Subcutaneous adipose tissue (tissue), 4 donors: ENCODE measurements around the gene ADCY7. TPM values are rescaled to one million over a fixed set of nuclear protein-coding genes. Genes with fewer than 3 reads are reported as not detected.

Source experiments
- CTCF ChIP-seq: fragments of 450-650 bp; IDR thresholded peaks from one replicate; pipeline ENCODE4 v1.5.1; 2016; ENCODE audit warnings: low read depth, mild to moderate bottlenecking, control low read depth, antibody characterized with exemption, moderate library complexity
- total RNA-seq, 4 donors: library from RNA; depleted of rRNA; stranded (reverse); fragments of >200 nt; gene quantifications; one replicate each; pipeline ENCODE4 v1.1.0, GENCODE V29; 2016

Gene ADCY7
- total RNA-seq, 4 donors from 2014 or later: 16.6 to 42.3 (median 29.1) TPM

DNA sequence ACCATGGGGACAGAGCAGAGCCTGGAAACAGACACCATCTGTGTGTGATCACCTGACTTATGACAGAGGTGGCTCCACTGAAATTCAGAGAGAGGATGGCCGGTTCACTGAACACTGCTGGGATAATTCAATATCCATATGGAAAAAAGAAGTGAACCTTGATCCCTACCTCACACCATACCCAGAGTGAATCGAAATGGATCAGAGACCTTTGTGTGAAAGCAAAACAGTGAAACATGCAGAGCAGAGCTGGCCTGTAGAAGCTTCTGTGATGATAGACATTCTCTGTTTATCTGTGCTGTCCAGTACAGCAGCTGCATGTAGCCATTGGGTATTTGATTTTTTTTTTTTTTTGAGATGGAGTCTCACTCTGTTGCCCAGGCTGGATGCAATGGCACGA, 20.3 kb downstream of the ADCY7 start:
- no peak for TF ChIP-seq CTCF

DNA sequence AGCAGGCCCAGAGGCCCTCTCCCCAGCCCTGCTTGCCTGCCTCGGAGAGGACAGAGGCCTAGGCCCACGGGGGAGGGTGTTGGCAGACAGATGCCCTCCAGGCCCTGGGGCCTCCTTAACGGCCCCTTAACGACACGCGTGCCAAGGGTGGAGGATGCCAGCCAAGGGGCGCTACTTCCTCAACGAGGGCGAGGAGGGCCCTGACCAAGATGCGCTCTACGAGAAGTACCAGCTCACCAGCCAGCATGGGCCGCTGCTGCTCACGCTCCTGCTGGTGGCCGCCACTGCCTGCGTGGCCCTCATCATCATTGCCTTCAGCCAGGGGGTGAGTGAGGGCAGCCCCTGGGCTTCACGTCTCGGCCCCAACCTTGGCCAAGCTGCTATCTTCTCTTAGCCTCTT, 21.7 kb downstream of the ADCY7 start:
- TF ChIP-seq CTCF: no peak

DNA sequence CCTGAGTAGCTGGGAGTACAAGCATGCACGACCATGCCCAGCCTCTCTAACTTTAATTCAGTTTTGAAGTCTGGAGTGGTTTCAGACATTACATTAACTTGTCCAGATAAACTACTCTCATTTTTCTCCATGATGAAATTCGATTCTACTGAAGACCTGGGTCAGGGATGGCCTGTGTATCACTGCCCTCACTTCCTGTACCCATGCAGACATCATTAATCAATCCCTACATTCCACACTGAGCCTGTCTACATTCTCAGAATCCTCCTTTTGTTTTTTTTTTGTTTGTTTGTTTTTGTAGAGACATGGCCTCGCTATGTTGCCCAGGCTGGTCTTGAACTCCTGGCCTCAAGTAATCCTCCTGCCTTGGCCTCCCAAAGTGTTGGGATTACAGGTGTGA, 22.6 kb downstream of the ADCY7 start:
- TF ChIP-seq CTCF: no peak

DNA sequence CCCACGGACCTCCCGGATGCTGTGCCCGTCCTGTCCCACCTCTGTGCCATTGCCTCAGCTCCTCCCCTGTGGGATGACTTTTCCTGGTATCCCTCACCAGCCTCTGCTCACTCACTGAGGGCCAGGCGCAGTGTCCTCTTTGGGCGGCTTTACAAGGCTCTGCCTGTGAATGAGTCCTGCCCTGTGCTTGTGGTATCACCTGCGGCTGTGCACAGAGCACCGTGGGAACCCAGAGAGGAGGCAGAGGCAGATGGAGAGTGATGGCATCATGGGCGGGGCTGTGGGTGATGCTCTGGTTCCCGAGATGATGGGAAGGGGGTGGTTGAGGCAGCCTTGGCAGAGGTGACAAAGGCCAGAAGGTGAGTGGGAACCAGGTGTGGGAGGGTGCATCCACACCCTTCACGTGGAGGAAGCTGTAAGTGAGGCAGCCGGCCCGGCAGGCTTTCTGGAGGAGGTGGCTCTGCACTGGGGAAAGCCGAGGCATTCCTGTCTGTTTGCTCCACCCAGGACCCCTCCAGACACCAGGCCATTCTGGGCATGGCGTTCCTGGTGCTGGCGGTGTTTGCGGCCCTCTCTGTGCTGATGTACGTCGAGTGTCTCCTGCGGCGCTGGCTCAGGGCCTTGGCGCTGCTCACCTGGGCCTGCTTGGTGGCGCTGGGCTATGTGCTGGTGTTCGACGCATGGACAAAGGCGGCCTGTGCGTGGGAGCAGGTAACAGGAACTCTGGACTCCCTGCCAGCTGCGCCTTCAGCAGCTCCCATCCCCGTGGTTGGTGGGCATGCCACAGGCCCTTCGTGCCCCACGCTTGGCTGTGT, 23.8 kb downstream of the ADCY7 start:
- no peak for TF ChIP-seq CTCF

- no peak for TF ChIP-seq CTCF
These were observed 24.5 kb downstream of the ADCY7 start for GRCh38 chr16:50290856-50291255.

DNA sequence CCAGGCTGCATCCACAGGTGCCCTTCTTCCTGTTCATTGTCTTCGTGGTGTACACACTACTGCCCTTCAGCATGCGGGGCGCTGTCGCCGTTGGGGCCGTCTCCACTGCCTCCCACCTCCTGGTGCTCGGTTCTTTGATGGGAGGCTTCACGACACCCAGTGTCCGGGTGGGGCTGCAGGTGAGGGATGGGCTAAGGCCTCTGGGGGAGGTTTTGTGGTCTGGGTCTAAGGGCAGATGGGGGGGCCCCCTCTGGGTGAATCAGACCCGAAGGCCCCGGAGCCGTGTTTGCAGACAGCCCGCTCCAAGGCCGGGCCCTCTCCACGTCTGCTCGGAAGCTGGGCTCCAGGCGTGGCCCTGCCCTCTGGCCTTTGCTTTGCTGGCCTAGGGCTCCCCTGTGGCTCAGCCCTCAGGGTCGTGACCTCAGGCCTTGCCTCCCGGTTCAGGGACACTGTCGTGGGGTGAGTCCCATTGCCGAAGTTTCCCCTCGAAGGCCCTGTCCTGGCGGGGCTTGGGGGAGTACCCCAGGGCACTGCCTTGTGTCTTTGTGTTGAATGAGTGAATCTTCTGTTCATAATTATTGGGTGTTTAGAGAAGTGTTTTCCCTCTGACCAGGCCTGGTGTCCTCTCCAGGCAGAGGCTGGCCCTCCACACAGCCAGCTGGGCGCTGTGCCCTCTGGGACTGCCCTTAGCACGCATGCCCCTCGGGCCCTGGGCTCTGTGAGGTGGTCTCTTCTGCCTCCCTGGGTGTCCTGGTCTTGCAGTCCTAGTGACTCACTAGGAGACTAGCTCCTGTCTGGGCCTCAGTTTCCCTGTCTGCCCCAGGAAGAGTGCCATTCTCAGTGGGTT, 25.6 kb downstream of the ADCY7 start:
- no peak for TF ChIP-seq CTCF

DNA sequence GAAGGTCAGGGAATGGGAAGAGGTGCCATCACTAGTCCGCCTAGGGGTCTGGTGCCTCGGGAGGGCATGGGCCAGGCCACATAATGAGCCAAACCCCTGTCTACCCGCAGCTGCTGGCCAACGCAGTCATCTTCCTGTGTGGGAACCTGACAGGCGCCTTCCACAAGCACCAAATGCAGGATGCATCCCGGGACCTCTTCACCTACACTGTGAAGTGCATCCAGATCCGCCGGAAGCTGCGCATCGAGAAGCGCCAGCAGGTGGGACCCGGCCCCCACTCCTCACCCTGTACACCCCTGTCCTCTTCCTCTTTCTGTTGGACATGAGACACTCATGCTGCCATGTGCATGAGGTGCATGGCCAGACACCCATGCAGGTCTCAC, 26.2 kb downstream of the ADCY7 start:
- TF ChIP-seq CTCF: no peak
